K562 (cell line): ENCODE results near the gene ZNF80. TPM values are rescaled to one million over a fixed set of nuclear protein-coding genes. Genes with fewer than 3 reads are reported as not detected.

Source experiments
- ATAC-seq: fragments of 200-7000 bp; cut with Tn5 transposase; 3 replicates; pipeline ENCODE4 v1.9.1; 2020; ENCODE audit warnings: moderate library complexity
- BruUV-seq: library from RNA; stranded (reverse); fragments of 400-500 nt; replicated peaks from 2 replicates; lab custom pipeline; 2021; lab: Mats Ljungman, UMichigan
- CTCF ChIA-PET: fragments of 300-600 bp; formaldehyde crosslinking; extraction: SDS; loops from one replicate; lab custom pipeline; 2021; ENCODE audit warnings: low intra/inter-chr PET ratio; lab: Yijun Ruan, JAX
- POLR2A ChIA-PET: fragments of 300-600, 350-650 bp; sonication (Branson Sonifier 250); formaldehyde crosslinking; extraction: SDS; loops from one replicate; lab custom pipeline; 2021; ENCODE audit warnings: antibody characterized with exemption, inconsistent platforms; lab: Yijun Ruan, JAX
- DNase-seq, 4 experiments: peaks; one replicate each; pipeline versions ENCODE4 v3.0.0 to v3.0.0-alpha.2; 2011 to 2018; ENCODE audit warnings: low spot score in 3 of 4, mixed read lengths in 3 of 4; ENCODE audit errors: extremely low read depth in 1 of 4
- FAIRE-seq: peaks from 2 replicates; lab custom pipeline; 2011; peaks lifted over from hg19 to GRCh38; lab: Jason Lieb, UNC
- H2AFZ ChIP-seq: 2 replicates; pipeline ENCODE4 v1.6.0; 2011; ENCODE audit warnings: low read depth, low read length, control low read depth, inconsistent platforms
- H3K27ac ChIP-seq: fragments of 200-600 bp; 3 replicates; pipeline ENCODE4 v1.8.0; 2011; ENCODE audit warnings: low read depth, mild to moderate bottlenecking, control low read depth, inconsistent platforms, low read length, moderate library complexity, mixed read lengths; ENCODE audit errors: extremely low read depth
- H3K27me3 ChIP-seq, 2 experiments: fragments of 300-600 bp in 1 of 2; 2 replicates in 1 of 2; 3 replicates in 1 of 2; pipeline versions ENCODE4 v1.6.0 to v1.8.0; 2011; ENCODE audit warnings: inconsistent platforms in 2 of 2, low read length in 2 of 2, mild to moderate bottlenecking in 1 of 2, mixed read lengths in 1 of 2, moderate library complexity in 1 of 2; ENCODE audit not compliant: control insufficient read depth in 2 of 2, insufficient read depth in 2 of 2
- H3K36me3 ChIP-seq: fragments of 300-600 bp; 3 replicates; pipeline ENCODE4 v1.8.0; 2011; ENCODE audit warnings: mild to moderate bottlenecking, low read length, inconsistent platforms; ENCODE audit not compliant: control insufficient read depth, insufficient read depth
- H3K4me1 ChIP-seq, 2 experiments: fragments of 200-600 bp in 1 of 2; replicated peaks in 1 of 2; 2 replicates in 1 of 2; 3 replicates in 1 of 2; pipeline versions ENCODE4 v1.5.1 to v1.8.0; 2011; ENCODE audit warnings: inconsistent platforms in 2 of 2, low read length in 2 of 2, mild to moderate bottlenecking in 1 of 2, mixed read lengths in 1 of 2, moderate library complexity in 1 of 2; ENCODE audit not compliant: control insufficient read depth in 2 of 2, insufficient read depth in 2 of 2
- H3K4me2 ChIP-seq: 2 replicates; pipeline ENCODE4 v1.6.1; 2011; ENCODE audit warnings: low read length, control low read depth, inconsistent platforms, mixed read lengths; ENCODE audit not compliant: insufficient read depth
- H3K4me3 ChIP-seq: fragments of 200-600 bp; sonication (generic), shearing (Covaris generic); 2 replicates; pipeline ENCODE4 v1.5.1; 2016; ENCODE audit warnings: control low read depth, inconsistent platforms
- H3K79me2 ChIP-seq: fragments of 200-600 bp; 3 replicates; pipeline ENCODE4 v1.8.0; 2011; ENCODE audit warnings: low read length, inconsistent platforms; ENCODE audit not compliant: control insufficient read depth, insufficient read depth
- H3K9ac ChIP-seq, 2 experiments: 2 replicates each; pipeline versions ENCODE4 v1.6.0 to v1.6.1; 2011; ENCODE audit warnings: low read depth in 2 of 2, low read length in 2 of 2, control low read depth in 1 of 2, inconsistent platforms in 1 of 2, mild to moderate bottlenecking in 1 of 2, mixed read lengths in 1 of 2; ENCODE audit not compliant: insufficient read depth in 1 of 2
- H3K9me1 ChIP-seq: one replicate; pipeline ENCODE4 v1.6.0; 2011; ENCODE audit warnings: inconsistent platforms, mild to moderate bottlenecking, low read length, moderate library complexity; ENCODE audit not compliant: control insufficient read depth, insufficient read depth
- H3K9me3 ChIP-seq: replicated peaks from 2 replicates; pipeline ENCODE4 v1.5.1; 2011; ENCODE audit warnings: low read depth, low read length, inconsistent platforms; ENCODE audit not compliant: control insufficient read depth, insufficient read depth
- H4K20me1 ChIP-seq: replicated peaks from 2 replicates; pipeline ENCODE4 v1.6.1; 2011; ENCODE audit warnings: low read length, inconsistent platforms, mixed read lengths; ENCODE audit not compliant: control insufficient read depth, insufficient read depth
- ATF2 ChIP-seq: sonication (generic); formaldehyde crosslinking; IDR thresholded peaks from 2 replicates; pipeline ENCODE4 v1.8.1; 2022; ENCODE audit warnings: missing genetic modification reagents
- CLOCK ChIP-seq: fragments of 250-450 bp; sonication (Bioruptor Pico); IDR thresholded peaks from 2 replicates; pipeline ENCODE4 v1.4.0; 2020; ENCODE audit warnings: mild to moderate bottlenecking, moderate library complexity, borderline replicate concordance
- E4F1 ChIP-seq: fragments of 250-450 bp; sonication (Bioruptor Pico); IDR thresholded peaks from 2 replicates; pipeline ENCODE4 v1.5.0; 2021; ENCODE audit warnings: mild to moderate bottlenecking, borderline replicate concordance
- HCFC1 ChIP-seq: IDR thresholded peaks from 2 replicates; pipeline ENCODE4 v1.6.1; 2012; ENCODE audit warnings: low read depth, low read length, improper control_type of control experiment
- KLF6 ChIP-seq: fragments of 250-450 bp; sonication (Bioruptor Pico); IDR thresholded peaks from 2 replicates; pipeline ENCODE4 v1.4.0; 2020; ENCODE audit warnings: mild to moderate bottlenecking, moderate library complexity, borderline replicate concordance
- NFRKB ChIP-seq: fragments of 450-650 bp; IDR thresholded peaks from 2 replicates; pipeline ENCODE4 v1.6.1; 2016; ENCODE audit warnings: low read depth
- RFX7 ChIP-seq: fragments of 250-450 bp; sonication (Bioruptor Pico); IDR thresholded peaks from 2 replicates; pipeline ENCODE4 v1.5.1; 2021; ENCODE audit warnings: mild to moderate bottlenecking
- SIX5 ChIP-seq, 2 experiments: IDR thresholded peaks; 2 replicates each; pipeline ENCODE4 v1.6.1; 2011; ENCODE audit warnings: low read length in 2 of 2, borderline replicate concordance in 1 of 2, low read depth in 1 of 2, mild to moderate bottlenecking in 1 of 2, moderate library complexity in 1 of 2; ENCODE audit not compliant: insufficient read depth in 1 of 2
- SLC30A9 ChIP-seq: fragments of 250-450 bp; sonication (Bioruptor Pico); IDR thresholded peaks from 2 replicates; pipeline ENCODE4 v1.8.0; 2022; ENCODE audit warnings: mild to moderate bottlenecking, moderate library complexity
- SMAD4 ChIP-seq: fragments of 250-450 bp; sonication (Bioruptor Pico); conservative IDR thresholded peaks from 2 replicates; pipeline ENCODE4 v1.8.0; 2021; ENCODE audit warnings: inconsistent platforms, mild to moderate bottlenecking, moderate library complexity
- SMARCC2 ChIP-seq: fragments of 450-650 bp; IDR thresholded peaks from 2 replicates; pipeline ENCODE4 v1.6.1; 2017; ENCODE audit warnings: antibody characterized with exemption, moderate library complexity, mild to moderate bottlenecking, low read depth
- TARDBP ChIP-seq: fragments of 450-650 bp; IDR thresholded peaks from 2 replicates; pipeline ENCODE4 v1.6.1; 2016
- TCF3 ChIP-seq: sonication (generic); formaldehyde crosslinking; IDR thresholded peaks from 2 replicates; pipeline ENCODE4 v1.4.0; 2020; ENCODE audit warnings: mild to moderate bottlenecking, missing genetic modification reagents
- ZNF133 ChIP-seq: fragments of 250-450 bp; sonication (Bioruptor Pico); IDR thresholded peaks from 2 replicates; pipeline ENCODE4 v1.4.0; 2020; ENCODE audit warnings: mild to moderate bottlenecking
- ZNF316 ChIP-seq: fragments of 450-650 bp; IDR thresholded peaks from 2 replicates; pipeline ENCODE4 v1.6.1; 2016
- ZNF431 ChIP-seq: sonication (generic); formaldehyde crosslinking; IDR thresholded peaks from 2 replicates; pipeline ENCODE4 v1.8.0; 2022; ENCODE audit warnings: mild to moderate bottlenecking, missing genetic modification reagents
- WGBS: fragments of 100-300 bp; shearing (Covaris generic); methylation state at CpG from one replicate; pipeline ENCODE4 v1.1.6; 2016; ENCODE audit warnings: low coverage, mixed read lengths; ENCODE audit not compliant: insufficient coverage; ENCODE audit errors: missing lambda C conversion rate; 5-methylcytosine and 5-hydroxymethylcytosine counted together
- in situ Hi-C: fragments of 300-500 bp; cut with MboI; formaldehyde crosslinking; loops from 4 replicates; pipeline ENCODE4 v1.15.0; 2018; ENCODE audit warnings: inconsistent platforms, mixed read lengths
- intact Hi-C: fragments of 100-400 bp; cut with micrococcal nuclease; formaldehyde crosslinking; loops from 2 replicates; pipeline ENCODE4 v1.14.2; 2022
- polyA plus RNA-seq, 8 experiments: library from polyadenylated mRNA; depleted of rRNA in 4 of 8; stranded (reverse) in 5 of 8; unstranded in 3 of 8; fragments of >200 nt; fragmentation: Nextera tagmentation in 2 of 8; fragmentation: Illumina TruSeq in 1 of 8; extraction: Ambion mirVana in 2 of 8; extraction: Trizol in 1 of 8; gene quantifications; 2 replicates each; pipeline versions ENCODE4 v1.2.1 to v1.2.3, GENCODE V29; 2011 to 2014; ENCODE audit warnings: inconsistent platforms in 1 of 8, missing spikeins in 1 of 8
- total RNA-seq, 7 experiments: library from RNA; depleted of rRNA in 6 of 7; stranded (reverse); fragments of >200 nt in 6 of 7; fragmentation: Illumina TruSeq in 2 of 7; extraction: Trizol in 2 of 7; gene quantifications; 2 replicates each; pipeline versions ENCODE4 v1.2.1 to v1.2.3, GENCODE V29; 2011 to 2021; ENCODE audit warnings: low replicate concordance in 1 of 7

Gene ZNF80
- total and polyA plus RNA-seq, 9 of the 15 experiments (the other 6 are each of a cell fraction or from before 2014, with no cell fraction given) = 0.01 to 0.07 (median 0.04) TPM; not detected in 3

GRCh38 chr3:114206342-114206741 is 31.0 kb downstream of the ZNF80 start:
- ATAC-seq (no peak), DNase-seq (no peak), FAIRE-seq (no peak)
- Histone ChIP-seq H3K9me3 (no peaks in the 10 kb centered on the region), H2AFZ (no peak overlapping the region), H3K9ac (no peak overlapping the region), H3K79me2 (no peaks in the 10 kb centered on the region), H3K4me3 (no peak overlapping the region), H3K9me1 (no peaks in the 10 kb centered on the region), H3K4me2 (no peak overlapping the region), H3K27ac (no peak overlapping the region), H3K36me3 (no peaks in the 10 kb centered on the region), H4K20me1 (no peaks in the 10 kb centered on the region), H3K27me3 (no peaks in the 10 kb centered on the region), H3K4me1 (no peaks in the 10 kb centered on the region)
- ChIA-PET CTCF (no interaction called here), POLR2A (no interaction called here)
- intact Hi-C loops (no loop called here), in situ Hi-C loops (no loop called here)
- no peak for TF ChIP-seq SMAD4 (CRISPR knock-in tag)
- TF ChIP-seq TARDBP = no peak
- TF ChIP-seq ZNF133 = no peak
- TF ChIP-seq NFRKB = no peak
- no peak for TF ChIP-seq RFX7 (CRISPR knock-in tag)
- TF ChIP-seq E4F1 (CRISPR knock-in tag) = no peak
- TF ChIP-seq SLC30A9 = no peak
- no peak for TF ChIP-seq ATF2 (CRISPR knock-in tag)
- no peak for TF ChIP-seq SMARCC2
- no peak for TF ChIP-seq ZNF431 (CRISPR knock-in tag)
- no peak for TF ChIP-seq HCFC1
- no peak for TF ChIP-seq KLF6 (CRISPR knock-in tag)
- TF ChIP-seq TCF3 = no peak
- TF ChIP-seq CLOCK (CRISPR knock-in tag) = no peak
- TF ChIP-seq SIX5 (IDR thresholded peaks at IDR 0.05; ENCODE audit: borderline replicate concordance in 1 of 2, insufficient read depth in 1 of 2, low read depth in 1 of 2, low read length in 2 of 2) = no peak
- TF ChIP-seq ZNF316 = no peak
- no TSS peak for BruUV-seq
- WGBS = 0% methylated on average over 3 of the region's 3 CpGs
